Heart left ventricle (tissue), 13 donors: ENCODE data around the gene MIPOL1.

ENCODE experiments used
- POLR2A ChIP-seq, 2 donors: fragments of 450-650 bp; IDR thresholded peaks; one replicate each; pipeline ENCODE4 v1.6.1; 2017; ENCODE audit warnings: antibody characterized with exemption in 2 of 2, mild to moderate bottlenecking in 2 of 2, moderate library complexity in 2 of 2
- TF ChIP-seq, protein P1 (sequence below), 12 donors: fragments of 200-600 bp; sonication (generic) in 4 of 12; IDR thresholded peaks; one replicate each; pipeline versions ENCODE4 v1.5.0 to v1.8.0; 2018 to 2022; ENCODE audit warnings: antibody characterized with exemption in 12 of 12, mild to moderate bottlenecking in 5 of 12
- donor health status: ischemic (EF 13 %, LVEDD 7.1; RV severe dilation, severe dysfunction).
- donor health status: DM: no; HTN: yes; CAD: no.
- donor health status: DM: no; HTN: no; CAD: no.
- donor health status: ischemic (EF 25% LVEDD 6.9; RV normal size, moderate dysfunction).
- donor health status: ischemic (EF 25% LVEDD 5.7; RV mildly dilated, moderate dysfunction).
- donor health status: ischemic (EF 35%, LVEDD 5.7; RV mildly dilated, moderate dysfunction).
- donor health status: nonischemic (EF 11% LVEDD 7.7; RV severe dilation, severe dysfunction).
- donor health status: DM: yes; HTN: yes; CAD: no.
- donor health status: PGD.
- donor health status: ischemic (EF 29% LVEDD 5.4; RV normal size, mild dysfunction).
- donor health status: nonischemic (EF 23%, LVEDD 6.1; RV moderate dilation, normal function).

DNA sequence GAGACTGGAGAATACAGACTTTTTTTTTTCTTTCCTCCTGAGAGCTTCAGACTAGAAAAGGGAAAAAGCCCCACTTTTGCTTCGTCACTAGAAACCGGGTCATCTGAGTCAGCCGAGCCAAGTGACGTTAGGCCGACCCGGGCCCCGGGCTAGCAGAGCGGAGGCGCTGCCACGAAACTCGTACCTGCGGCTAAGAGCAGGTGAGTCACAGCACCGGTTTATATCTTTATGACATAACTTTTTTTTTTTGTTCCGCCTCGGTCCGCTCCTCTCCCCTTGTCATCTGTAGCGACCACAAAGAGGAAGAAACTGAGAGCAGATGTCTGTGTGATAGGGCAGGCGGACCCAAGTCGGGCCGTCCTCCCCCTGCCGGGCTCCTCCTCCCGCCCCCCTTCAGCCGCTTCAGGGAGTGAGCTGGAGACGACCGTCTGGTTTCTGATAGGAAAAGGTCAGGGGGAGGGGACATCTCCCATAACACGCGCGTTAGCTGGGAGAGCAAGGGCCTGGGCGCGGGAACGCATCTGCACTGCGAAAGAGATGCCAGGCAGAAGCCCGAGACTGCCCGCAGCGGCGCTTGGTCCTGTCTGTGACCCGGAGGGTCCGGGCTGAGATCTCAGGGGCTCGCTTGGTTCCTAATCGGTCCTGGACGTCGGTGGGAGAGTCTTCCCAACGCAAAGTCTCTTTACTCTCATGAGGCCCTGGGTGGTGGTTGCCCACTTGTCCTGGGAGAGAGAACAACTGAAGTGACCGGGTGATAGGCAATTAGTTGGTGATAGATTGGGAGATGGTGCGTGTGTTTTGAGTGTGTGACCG lies 398.3 kb downstream of the MIPOL1 start:
- TF ChIP-seq, protein P1, sequence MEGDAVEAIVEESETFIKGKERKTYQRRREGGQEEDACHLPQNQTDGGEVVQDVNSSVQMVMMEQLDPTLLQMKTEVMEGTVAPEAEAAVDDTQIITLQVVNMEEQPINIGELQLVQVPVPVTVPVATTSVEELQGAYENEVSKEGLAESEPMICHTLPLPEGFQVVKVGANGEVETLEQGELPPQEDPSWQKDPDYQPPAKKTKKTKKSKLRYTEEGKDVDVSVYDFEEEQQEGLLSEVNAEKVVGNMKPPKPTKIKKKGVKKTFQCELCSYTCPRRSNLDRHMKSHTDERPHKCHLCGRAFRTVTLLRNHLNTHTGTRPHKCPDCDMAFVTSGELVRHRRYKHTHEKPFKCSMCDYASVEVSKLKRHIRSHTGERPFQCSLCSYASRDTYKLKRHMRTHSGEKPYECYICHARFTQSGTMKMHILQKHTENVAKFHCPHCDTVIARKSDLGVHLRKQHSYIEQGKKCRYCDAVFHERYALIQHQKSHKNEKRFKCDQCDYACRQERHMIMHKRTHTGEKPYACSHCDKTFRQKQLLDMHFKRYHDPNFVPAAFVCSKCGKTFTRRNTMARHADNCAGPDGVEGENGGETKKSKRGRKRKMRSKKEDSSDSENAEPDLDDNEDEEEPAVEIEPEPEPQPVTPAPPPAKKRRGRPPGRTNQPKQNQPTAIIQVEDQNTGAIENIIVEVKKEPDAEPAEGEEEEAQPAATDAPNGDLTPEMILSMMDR (IDR thresholded peaks at IDR 0.05): no peak
- no peak for TF ChIP-seq POLR2A (IDR thresholded peaks at IDR 0.05)
